IPS DF 6.9 (cell line): ENCODE results near the gene SNX19.

Source experiments
- DNase-seq: peaks from one replicate; pipeline ENCODE4 v3.0.0-alpha.2; 2013; ENCODE audit warnings: low read depth, low spot score
- H3K27ac ChIP-seq: one replicate; pipeline ENCODE4 v1.5.1; 2013; ENCODE audit warnings: low read length, control low read depth
- H3K27me3 ChIP-seq: 2 replicates; pipeline ENCODE4 v1.6.1; 2013; ENCODE audit warnings: mild to moderate bottlenecking, low read length; ENCODE audit not compliant: control insufficient read depth, insufficient read depth
- H3K36me3 ChIP-seq: 2 replicates; pipeline ENCODE4 v1.6.1; 2013; ENCODE audit warnings: low read length; ENCODE audit not compliant: control insufficient read depth, insufficient read depth
- H3K4me1 ChIP-seq: 2 replicates; pipeline ENCODE4 v1.6.1; 2013; ENCODE audit warnings: low read length; ENCODE audit not compliant: control insufficient read depth, insufficient read depth
- H3K4me3 ChIP-seq: 2 replicates; pipeline ENCODE4 v1.5.1; 2013; ENCODE audit warnings: mild to moderate bottlenecking, low read length
- H3K9me3 ChIP-seq: 2 replicates; pipeline ENCODE4 v1.6.1; 2013; ENCODE audit warnings: low read length, inconsistent platforms; ENCODE audit not compliant: control insufficient read depth, insufficient read depth
- whole genome bisulfite sequencing: extraction: QIAGEN DNeasy Blood & Tissue Kit; methylation state at CpG from one replicate; pipeline ENCODE4 v1.1.7; 2013; ENCODE audit warnings: mixed read lengths, missing lambda C conversion rate; ENCODE audit not compliant: insufficient read length, insufficient coverage; 5-methylcytosine and 5-hydroxymethylcytosine counted together

SNX19 gene

DNA sequence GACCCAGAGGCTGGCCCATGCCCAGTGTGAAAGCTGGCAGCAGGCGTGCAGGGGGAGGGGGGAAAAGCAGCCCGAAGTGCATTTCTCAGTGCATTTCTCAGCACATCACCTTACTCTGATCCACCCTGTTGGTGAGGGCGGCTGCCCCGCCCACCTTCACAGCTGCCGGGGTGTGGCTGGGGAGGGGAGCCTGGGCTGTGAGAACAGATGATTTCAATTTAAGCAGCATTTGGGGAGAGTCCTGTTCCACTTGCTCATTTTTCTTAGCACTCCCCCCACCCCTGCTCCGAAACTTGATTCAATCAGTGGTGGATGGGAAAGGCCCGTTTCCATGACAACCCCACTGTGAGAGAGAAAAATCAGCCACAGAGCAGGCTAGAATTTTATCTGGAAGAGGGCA, 84.8 kb downstream of the SNX19 start:
- DNase-seq: no peak
- no peaks in the 10 kb centered on the region for H3K9me3 ChIP-seq
- no peaks in the 10 kb centered on the region for H3K27me3 ChIP-seq
- H3K4me3 ChIP-seq: no peak overlapping the region
- no peak overlapping the region for H3K27ac ChIP-seq
- H3K36me3 ChIP-seq: no peaks in the 10 kb centered on the region
- H3K4me1 ChIP-seq: peaks cover 2% of the 10 kb centered on the region; the same call in 1 of the 2 replicates
- no CpG with 5 or more reads among the region's 7 CpGs for WGBS

DNA sequence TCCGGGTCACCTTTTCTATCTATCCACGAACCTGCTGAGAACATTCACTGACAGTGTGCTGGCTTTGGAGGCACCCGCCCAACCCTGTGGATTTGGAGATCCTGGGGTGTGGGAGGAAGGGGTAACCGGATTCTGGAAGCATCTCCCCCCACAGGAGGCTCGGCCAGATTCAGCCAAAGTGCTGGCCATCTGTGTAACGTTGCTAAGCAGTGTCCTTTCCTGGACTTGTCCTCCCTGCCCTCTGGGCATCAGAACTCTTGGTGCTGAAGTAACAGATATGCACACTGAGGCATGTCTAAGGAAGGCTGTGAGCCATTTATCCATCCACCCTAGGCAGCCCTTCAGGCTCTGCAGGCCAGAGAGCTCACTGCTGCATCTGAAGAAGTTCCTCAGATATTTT, 85.7 kb downstream of the SNX19 start:
- Histone ChIP-seq H3K4me3 (no peak overlapping the region), H3K27ac (no peak overlapping the region)
- no CpG with 5 or more reads among the region's 6 CpGs for WGBS

DNA sequence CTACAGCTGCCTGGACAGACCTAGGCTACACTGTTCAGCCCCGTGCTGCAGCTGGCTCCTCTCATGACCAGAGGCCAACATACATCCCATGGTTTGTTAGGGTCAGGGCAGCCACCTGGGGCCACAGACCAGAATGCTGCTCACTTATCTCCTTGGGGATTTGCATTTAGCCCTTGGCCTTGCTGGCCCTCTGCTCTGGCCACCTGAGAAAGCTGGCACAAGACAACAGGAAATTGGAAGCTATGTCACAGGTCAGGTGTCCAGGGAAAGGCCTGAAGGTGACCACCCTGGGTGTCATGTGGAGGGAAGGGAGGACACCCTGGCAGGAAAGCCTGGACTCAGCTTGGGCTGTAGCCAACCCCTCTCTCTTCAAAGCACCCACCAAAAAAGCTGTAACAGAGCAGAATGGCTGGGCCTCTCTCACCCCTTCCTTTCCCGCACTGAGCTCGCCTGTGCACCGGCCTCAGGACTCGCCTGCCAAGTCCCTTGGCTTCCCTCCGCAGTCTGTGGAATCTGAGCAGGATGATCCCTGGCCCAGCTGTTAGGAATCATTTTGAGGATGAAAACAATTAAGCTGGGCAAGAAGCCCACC, 86.3 kb downstream of the SNX19 start:
- H3K4me1 ChIP-seq: peaks cover 3% of the 10 kb centered on the region; the same call in 1 of the 2 replicates

More for the DNA sequence above, 85.7 kb downstream of the SNX19 start:
- Histone ChIP-seq H3K27me3 (no peaks in the 10 kb centered on the region), H3K4me1 (peaks cover 2% of the 10 kb centered on the region; the same call in 1 of the 2 replicates), H3K36me3 (no peaks in the 10 kb centered on the region), H3K9me3 (no peaks in the 10 kb centered on the region)
- DNase-seq: no peak

DNA sequence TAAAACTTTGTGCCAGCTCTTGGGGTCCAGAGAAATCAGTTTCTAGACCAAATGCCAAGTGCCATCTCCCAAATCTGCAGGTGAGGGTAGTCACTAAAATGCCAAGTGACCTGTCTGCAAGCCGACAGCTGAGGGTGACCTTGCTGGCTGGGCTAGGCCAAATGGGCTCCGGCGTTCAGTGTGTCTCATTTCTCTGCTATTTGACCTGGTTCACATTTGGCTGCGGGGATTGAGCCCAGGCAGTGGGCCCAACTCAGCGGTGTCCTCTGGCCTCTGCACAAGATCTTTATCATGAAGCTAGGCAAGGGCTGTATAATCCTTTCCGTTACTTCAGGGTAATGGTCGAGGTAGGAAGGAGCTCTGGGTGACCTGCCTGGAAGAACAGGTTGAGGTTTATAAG, 87.5 kb downstream of the SNX19 start:
- whole genome bisulfite sequencing: no CpG with 5 or more reads among the region's 7 CpGs
- H3K4me3 ChIP-seq: no peak overlapping the region
- DNase-seq: no peak
- H3K4me1 ChIP-seq: peaks cover 3% of the 10 kb centered on the region; the same call in 1 of the 2 replicates
- H3K36me3 ChIP-seq: no peaks in the 10 kb centered on the region
- H3K27ac ChIP-seq: no peak overlapping the region
- H3K27me3 ChIP-seq: no peaks in the 10 kb centered on the region
- no peaks in the 10 kb centered on the region for H3K9me3 ChIP-seq

More for the DNA sequence above, 86.3 kb downstream of the SNX19 start:
- H3K36me3 ChIP-seq: no peaks in the 10 kb centered on the region
- no peak overlapping the region for H3K27ac ChIP-seq
- no peaks in the 10 kb centered on the region for H3K27me3 ChIP-seq
- H3K4me3 ChIP-seq: no peak overlapping the region
- no peaks in the 10 kb centered on the region for H3K9me3 ChIP-seq
- no CpG with 5 or more reads among the region's 6 CpGs for WGBS
- DNase-seq: no peak

DNA sequence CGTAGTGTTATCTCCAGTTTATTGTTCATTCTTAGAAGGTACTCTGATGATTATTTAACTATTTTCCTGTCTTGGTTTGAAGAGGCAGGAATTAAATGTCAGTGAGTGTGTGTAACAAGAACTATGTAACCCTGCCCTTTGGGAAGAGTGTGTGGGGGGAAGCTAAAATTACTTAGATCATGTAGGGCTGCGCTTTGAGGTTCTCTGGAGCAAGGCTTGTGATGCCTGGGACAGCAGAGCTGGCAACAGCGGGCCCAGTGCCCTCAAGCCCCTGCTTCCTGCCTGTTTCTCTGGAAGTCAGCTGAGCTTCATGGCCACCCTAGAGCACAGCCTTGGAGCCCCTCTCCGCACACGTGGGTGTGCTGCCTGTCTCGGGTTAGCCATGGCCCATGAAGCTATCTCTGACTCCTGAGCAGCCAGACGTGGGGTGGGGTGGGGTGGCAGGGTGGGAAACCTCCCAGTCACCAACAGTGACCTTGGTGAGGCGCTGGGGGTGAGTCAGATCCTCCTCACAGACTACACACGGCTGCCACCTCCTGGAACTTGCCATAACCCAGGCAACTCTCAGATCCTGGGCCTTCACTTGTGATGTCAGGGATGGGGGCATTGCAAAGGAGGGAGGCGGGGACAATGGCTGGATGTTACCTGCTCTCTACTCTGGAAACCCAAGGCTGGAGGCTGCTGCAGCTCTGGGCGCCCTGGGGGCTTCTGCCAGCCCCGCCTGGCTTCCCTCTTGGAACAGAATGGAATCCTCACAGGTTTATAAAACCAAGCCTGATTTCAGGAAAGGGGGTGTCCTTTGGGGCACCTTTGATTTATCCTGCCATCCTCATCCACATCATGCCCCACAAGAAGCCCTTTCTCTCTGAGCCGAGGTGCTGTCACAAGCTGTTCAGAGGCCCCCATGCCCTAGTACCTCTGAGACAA, 88.6 kb downstream of the SNX19 start:
- H3K36me3 ChIP-seq: no peaks in the 10 kb centered on the region
- DNase-seq: peak; percentile 68
- no peak overlapping the region for H3K4me3 ChIP-seq
- H3K4me1 ChIP-seq: peaks cover 3% of the 10 kb centered on the region; the same call in 1 of the 2 replicates
- no peak overlapping the region for H3K27ac ChIP-seq
- no CpG with 5 or more reads among the region's 13 CpGs for WGBS
- H3K9me3 ChIP-seq: no peaks in the 10 kb centered on the region
- no peaks in the 10 kb centered on the region for H3K27me3 ChIP-seq

DNA sequence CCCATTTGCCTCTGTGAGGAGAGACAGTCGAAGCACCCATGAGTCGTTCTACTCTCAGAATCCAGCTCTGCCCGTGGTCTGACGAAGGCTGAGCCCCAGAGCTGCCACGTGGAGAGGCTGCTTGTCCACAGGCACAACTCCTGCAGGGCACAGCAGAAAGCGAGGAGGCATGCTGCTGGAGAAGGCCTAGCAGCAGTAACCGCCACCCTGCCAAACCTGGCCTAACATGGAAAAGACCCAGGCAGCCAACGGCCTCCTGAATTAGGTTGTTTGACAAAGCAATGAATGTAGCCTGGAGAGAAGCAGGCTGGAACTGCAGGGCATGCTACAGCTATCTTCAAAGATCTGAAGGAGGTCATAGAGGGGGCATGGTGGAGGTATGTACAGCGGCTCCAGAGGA, 89.7 kb downstream of the SNX19 start:
- Histone ChIP-seq H3K4me3 (no peak overlapping the region; the same call in 1 of the 2 replicates), H3K9me3 (no peaks in the 10 kb centered on the region), H3K36me3 (no peaks in the 10 kb centered on the region), H3K27ac (no peak overlapping the region), H3K27me3 (no peaks in the 10 kb centered on the region), H3K4me1 (peaks cover 3% of the 10 kb centered on the region; the same call in 1 of the 2 replicates)
- DNase-seq: no peak
- no CpG with 5 or more reads among the region's 9 CpGs for WGBS

DNA sequence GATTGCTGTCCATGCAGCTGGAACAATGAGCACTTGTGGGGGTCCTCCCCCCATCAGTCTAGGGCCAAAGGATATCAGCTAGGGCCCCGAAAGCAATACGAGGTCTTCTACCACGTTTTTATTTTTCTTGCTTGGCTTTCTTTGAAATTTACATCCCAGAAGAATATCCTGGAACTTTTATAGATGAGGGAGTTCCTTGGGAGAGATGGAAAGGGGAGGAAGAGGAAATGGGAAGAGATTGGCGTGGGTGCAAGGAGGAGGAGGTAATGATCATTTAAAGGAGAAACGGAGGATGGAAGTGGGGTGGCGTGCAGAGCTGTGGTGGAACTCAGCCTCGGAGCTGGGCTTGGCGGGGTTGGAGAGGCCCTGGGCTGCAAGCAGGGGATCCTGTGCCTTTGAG, 90.3 kb downstream of the SNX19 start:
- Histone ChIP-seq H3K4me1 (peaks cover 3% of the 10 kb centered on the region; the same call in 1 of the 2 replicates), H3K4me3 (no peak overlapping the region), H3K36me3 (no peaks in the 10 kb centered on the region), H3K9me3 (no peaks in the 10 kb centered on the region), H3K27ac (no peak overlapping the region), H3K27me3 (no peaks in the 10 kb centered on the region)
- no CpG with 5 or more reads among the region's 8 CpGs for WGBS
- DNase-seq: no peak

DNA sequence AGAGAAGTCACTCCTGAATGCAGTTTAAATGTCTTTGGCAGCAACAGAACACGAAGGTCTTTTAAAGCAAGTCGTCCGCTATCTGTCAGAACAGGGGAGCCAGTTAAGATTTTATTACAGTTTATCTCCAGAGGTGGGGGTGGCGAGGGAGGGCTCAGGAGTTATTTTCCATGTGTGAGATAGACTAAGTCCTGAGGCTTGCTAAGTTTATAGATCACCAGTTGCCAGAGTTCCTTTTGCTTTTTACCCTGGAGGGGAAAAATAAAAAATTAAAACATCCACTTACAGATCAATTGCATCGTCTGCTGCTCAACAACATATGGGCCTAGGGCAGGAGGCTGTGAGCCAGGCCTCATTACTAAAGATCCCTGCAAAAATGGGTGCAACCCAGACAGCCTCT, 90.7 kb downstream of the SNX19 start:
- Histone ChIP-seq H3K9me3 (no peaks in the 10 kb centered on the region), H3K4me3 (no peak overlapping the region), H3K4me1 (peaks cover 3% of the 10 kb centered on the region; the same call in 1 of the 2 replicates), H3K36me3 (no peaks in the 10 kb centered on the region), H3K27me3 (no peaks in the 10 kb centered on the region), H3K27ac (no peak overlapping the region)
- no peak for DNase-seq
- no CpG with 5 or more reads among the region's 5 CpGs for WGBS
